Measurements from ENCODE around the gene LENG8.

LENG8 gene

DNA sequence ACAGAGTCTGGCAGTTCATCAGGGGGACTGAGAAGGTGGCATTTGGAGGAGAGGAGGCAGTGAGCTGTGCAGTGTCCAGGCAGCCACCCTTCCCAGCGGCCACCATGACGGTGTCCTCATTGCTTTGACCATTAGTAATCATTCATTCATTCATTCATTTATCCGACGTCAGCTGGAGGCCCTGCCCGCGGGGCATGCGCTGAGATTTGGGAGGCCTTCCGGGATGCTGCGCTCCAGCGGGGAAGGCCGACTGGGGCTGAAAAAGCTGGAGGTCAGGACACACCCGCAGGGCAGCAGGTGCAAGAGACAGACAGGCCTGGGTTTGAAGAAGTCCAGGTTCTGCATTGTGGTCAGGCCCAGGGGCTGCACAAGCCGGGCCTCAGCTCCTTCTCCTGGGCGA lies 24.8 kb upstream of the LENG8 start:
- no peak for DNase-seq

- no peak for DNase-seq
These were observed 24.2 kb upstream of the LENG8 start for GRCh38 chr19:54424660-54425381.

DNA sequence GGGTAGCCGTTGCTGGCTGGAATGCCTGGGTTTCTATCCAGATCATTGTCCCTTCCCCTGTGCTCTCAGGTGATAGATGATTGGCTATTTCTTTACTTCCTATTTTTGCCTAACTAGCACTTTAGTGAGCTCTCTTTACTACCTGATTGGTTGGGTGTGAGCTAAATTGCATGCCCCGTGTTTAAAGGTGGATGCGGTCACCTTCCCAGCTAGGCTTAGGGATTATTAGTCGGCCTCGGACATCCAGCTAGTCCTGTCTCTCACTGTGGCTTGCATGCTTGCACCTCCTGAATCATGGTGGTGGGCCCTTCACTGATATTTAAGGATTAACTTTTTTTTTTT lies 23.6 kb upstream of the LENG8 start:
- no peak for DNase-seq

- DNase-seq: no peak
These were observed 22.6 kb upstream of the LENG8 start for GRCh38 chr19:54426291-54426931.

- DNase-seq: no peak
These were observed 21.4 kb upstream of the LENG8 start for GRCh38 chr19:54427586-54427985.

DNA sequence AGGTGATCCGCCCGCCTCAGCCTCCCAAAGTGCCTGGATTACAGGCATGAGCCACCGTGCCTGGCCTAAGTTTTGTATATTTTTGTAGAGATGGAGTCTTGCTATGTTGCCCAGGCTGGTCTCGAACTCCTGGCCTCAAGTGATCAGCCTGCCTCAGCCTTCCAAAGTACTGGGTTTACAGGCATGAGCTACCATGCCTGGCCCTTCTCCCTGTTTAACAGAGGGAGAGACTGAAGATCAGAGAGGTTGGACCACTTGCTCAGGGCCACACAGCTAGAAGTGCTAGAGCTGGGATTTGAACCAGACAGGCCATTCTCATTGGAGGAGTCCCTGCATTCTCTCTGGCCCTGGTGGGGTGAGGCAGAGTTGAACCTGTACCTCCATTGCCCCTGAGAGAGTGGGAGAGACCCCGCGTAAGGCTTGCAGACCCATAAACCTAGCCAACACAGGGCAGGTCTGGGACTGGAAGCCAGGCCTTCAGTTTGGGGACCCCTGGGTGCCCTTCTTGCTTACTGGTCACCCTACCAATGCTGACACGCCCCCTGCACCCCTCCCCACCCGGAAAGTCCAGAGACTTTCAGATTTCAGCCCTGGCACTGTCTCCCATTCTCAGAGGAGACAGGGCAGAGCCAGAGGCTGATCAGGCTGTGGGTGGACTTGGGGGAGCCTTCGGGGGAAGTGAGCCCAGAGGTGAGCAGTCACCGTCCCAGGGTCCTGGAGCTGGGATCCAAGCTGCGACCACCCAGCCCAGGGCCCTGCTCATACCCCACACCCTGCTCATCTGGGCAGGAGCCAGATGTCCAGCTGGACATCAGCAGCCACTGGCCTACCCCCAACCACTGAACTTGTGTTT lies 20.4 kb upstream of the LENG8 start:
- DNase-seq: no peak

- DNase-seq: no peak
These were observed 19.9 kb upstream of the LENG8 start for GRCh38 chr19:54429176-54429495.

DNA sequence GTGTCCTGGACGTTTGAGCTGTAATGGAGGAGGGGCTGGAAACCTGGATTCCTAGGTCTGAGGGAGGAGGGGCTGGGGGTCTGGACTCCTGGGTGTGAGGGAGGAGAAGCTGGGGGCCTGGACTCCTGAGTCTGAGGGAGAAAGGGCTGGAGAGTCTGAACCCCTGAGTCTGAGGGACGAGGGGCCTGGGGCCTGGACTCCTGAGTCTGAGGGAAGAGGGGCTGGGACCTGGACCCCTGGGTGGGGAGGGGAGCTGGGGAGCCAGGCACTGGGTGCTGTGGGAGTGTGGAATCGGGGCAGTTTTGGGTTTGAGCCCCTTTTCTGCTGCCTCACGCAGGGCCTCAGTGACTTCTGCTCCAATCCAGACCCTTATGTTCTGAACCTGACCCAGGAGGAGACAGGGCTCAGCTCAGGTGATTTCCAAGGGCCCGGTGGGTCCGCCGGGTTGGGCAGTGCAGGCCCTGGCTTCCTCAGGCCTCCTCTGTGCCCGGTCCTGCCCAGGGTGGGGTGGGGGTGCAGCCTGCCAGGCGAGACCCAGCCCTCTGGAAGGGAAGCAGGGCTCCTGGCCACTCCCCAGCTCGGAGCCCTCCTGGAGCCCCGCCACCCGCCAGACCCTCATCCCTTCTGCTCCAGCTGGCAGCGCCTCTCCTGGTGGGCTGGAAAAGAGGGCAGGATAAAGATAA lies 19.3 kb upstream of the LENG8 start:
- no peak for DNase-seq

DNA sequence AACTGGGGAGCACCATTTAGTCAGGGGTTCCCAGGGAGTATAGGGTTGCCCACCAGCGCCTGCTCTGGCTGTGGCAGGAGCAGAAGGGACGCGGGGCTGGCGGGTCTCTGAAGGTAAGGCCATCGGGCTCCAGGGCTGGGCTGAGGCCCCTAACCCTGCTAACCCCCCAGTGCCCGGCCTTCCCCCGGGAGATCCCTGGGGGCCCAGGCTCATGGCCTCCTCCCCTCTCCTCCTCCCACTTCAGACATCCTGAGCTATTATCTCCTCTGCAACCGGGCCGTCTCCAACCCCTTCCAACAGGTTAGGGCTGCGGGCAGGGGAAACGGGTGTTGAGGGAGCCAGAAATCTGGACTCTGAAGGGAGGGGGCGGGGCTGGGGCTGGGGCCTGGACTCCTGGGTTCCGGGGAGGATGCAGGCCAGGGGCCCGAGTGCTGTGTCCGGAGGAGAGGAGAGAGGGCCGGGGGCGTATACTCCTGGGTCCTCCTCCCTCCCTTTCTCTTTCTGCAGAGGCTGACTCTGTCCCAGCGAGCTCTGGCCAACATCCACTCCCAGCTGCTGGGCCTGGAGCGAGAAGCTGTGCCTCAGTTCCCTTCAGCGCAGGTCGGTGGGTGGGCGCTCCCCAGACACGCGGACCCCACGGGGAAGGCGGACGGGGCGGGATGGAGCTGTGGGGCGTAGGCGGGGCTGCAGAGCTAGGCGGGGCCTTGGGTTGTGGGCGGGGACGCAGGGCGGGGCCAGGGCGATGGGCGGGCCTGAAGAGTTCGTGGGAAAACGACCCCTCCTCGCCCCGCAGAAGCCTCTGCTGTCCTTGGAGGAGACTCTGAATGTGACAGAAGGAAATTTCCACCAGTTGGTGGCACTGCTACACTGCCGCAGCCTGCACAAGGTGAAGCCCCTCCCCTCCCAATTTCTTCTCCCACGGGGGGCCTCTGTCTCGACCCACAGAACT lies 18.4 kb upstream of the LENG8 start:
- DNase-seq: no peak

DNA sequence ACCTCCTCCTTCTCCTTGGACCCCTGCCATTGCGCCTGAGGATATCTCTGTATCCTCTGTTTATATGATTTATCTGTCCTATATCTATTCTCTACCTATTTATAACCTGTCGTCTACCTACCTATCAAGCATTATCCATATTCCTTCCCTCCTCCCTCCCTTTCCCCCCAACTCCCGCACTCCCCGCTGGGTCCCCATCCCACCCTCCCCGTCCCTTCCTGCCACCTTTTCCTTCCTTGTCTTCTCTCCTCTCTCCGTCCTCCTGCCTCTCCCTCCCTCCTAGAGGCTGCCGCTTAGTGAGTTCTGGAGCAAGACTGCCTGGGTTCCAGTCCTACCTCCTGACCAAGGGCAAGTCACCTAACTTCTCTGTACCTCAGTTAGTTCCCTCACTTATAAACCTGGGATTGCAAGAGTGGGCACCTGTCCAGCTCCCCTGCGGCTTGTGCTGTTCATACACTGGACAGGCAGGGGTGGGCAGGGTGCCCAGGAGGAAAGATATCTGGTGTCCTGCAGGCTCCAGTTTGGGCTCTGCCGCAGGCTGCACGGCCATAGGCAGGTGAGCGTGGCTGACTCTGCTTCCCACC lies 17.7 kb upstream of the LENG8 start:
- no peak for DNase-seq

GRCh38 chr19:54432144-54432738 lies 16.8 kb upstream of the LENG8 start:
- DNase-seq: no peak

DNA sequence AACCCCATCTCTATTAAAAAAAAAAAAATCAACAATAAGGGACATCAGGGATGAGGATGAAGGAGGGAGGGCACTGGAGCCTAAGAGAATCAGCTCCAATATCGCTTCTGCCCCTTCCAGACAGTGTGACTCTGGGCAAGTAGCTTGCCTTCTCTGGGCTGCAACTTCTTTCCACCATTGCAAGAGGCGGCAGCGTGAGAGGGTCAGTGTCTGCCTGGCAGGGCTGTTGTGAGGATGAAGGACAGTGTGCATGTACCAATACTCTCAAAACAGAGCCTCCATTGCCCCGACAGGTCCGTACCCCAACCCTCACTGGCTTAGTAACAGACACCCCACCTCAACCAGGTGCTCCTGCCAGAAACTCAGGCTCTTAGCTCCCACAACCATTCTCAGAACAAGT lies 15.3 kb upstream of the LENG8 start:
- DNase-seq: no peak

DNA sequence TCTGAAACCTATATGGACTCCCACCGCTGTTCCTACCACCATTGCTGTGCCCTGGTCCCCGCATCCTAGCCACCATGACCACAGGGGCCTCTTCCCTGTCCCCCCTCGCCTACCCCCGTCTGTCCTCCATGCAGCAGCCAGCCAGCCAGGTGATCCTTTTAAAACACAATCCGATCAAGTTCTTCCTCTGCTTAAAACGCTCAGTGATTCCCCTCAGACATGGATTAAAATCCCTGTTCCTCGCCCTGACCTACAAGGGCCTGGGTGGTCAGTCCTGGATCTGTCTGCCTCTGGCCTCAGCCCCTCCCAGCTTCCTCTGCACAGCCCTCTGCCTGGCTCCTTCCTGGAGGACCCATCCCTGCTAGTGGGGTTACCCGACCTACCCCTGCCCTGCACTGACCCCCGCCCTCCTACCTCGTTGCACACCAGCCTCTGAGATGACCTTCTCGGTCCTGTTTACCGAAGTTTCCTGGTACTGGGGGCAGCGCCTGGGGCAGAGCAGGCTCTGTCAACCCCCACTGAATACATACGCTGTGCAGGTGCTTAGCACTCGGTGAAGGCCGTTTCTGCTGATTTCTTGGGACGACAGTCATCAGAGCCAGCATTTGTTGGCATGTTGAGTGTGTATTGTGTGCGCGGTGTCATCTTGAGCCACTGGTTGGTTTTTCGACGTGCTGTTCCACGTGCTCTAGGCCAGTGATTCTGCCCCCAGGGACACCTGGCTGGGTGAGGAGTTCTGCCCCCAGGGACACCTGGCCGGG lies 14.7 kb upstream of the LENG8 start:
- no peak for DNase-seq

GRCh38 chr19:54434873-54435214 lies 14.2 kb upstream of the LENG8 start:
- DNase-seq: no peak

DNA sequence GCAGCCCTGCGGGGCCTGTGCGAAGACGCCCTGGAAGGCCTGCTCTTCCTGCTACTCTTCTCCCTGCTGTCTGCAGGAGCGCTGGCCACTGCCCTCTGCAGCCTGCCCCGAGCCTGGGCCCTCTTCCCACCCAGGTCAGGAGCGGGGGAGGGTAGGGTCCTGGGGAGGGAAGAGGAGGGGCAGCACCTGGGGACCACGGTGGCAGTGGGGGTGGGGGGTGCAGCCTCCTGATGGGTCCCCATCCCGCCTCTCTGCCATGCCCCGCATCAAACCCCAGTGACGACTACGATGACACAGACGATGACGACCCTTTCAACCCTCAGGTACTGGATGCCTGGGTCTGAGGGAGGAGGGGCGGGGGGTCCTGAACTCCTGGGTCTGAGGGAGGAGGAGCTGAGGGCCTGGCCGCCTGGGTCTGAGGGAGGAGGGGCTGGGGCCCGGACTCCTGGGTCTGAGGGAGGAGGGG lies 13.4 kb upstream of the LENG8 start:
- DNase-seq: no peak

GRCh38 chr19:54436031-54436523 lies 12.9 kb upstream of the LENG8 start:
- no peak for DNase-seq

GRCh38 chr19:54436628-54437252 lies 12.3 kb upstream of the LENG8 start:
- DNase-seq: no peak

DNA sequence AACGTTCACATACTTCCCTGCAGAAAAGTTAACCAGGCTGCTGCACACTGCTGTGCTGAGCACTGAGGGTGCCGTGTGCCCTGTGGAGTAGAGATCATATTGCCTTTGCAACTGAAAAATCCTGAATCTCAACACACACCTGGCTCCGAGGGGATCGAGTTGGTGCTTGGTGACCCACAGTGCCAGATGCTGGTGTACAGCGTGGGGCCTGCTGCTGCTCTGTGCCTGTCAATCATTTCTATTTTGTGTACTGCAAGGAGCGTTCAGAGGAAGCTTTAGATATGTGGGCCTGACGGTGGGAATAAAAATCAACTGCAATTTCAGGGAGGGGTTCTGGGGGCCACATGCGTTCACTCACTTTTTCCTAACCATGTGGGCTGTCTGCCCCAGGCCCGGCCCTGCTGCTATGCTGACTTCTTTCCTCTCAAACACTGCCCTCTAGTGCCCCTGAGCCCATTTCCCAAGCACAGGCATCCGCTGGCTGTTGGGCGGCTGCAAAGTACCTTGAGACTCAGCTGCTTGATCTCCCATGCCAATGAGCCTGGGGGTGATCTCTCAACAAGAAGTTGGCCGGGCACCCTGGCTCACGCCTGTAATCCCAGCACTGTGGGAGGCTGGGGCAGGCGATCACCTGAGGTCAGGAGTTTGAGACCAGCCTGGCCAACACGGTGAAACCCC lies 9.7 kb upstream of the LENG8 start:
- no peak for DNase-seq

- no peak for DNase-seq
These were observed 8.4 kb upstream of the LENG8 start for GRCh38 chr19:54440641-54441040.

- no peak for DNase-seq
These were observed 4.3 kb upstream of the LENG8 start for GRCh38 chr19:54444737-54445136.

Measured in HCEC 1CT (cell line).